ENCODE measurements around the gene EDEM2. TPM values are rescaled to one million over a fixed set of nuclear protein-coding genes. Genes with fewer than 3 reads are reported as not detected.

The EDEM2 gene
- total and polyA plus RNA-seq, 11 donors: 6.0 to 30.3 (median 14.4) TPM

DNA sequence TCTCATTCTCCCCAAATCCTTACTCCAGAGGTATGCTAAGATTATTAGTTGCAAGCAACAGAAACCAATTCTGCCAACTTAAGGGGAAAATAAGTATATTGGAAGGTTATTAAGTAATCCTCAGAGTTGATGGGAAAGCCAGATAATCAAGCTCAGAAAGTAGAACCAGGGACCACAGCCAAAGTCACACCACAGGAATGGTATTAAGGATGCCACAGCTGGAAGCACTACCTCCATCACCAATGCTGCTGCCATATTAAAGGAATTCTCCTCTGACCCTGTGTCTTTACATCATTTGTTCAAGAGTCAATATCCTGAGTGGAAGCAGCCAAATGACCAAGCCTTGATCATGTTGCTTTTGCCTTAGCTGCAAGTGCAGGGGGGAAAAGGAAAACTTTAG lies 34.6 kb upstream of the EDEM2 start:
- intact Hi-C loops (cut with DNase I): no loop called here
- ATAC-seq (no peak), DNase-seq (no peak)
- H3K27ac ChIP-seq: no peak overlapping the region
- peaks cover 0 to 17% (median 5%) of the 10 kb centered on the region in 9 donors for H3K36me3 ChIP-seq
- no peak for TF ChIP-seq POLR2A (IDR thresholded peaks at IDR 0.05)
- no peak for TF ChIP-seq CTCF (IDR thresholded peaks at IDR 0.05)
- H3K4me3 ChIP-seq: no peak overlapping the region
- H3K27me3 ChIP-seq: no peaks in the 10 kb centered on the region
- H3K9me3 ChIP-seq: no peaks in the 10 kb centered on the region
- H3K4me1 ChIP-seq: no peaks in the 10 kb centered on the region

DNA sequence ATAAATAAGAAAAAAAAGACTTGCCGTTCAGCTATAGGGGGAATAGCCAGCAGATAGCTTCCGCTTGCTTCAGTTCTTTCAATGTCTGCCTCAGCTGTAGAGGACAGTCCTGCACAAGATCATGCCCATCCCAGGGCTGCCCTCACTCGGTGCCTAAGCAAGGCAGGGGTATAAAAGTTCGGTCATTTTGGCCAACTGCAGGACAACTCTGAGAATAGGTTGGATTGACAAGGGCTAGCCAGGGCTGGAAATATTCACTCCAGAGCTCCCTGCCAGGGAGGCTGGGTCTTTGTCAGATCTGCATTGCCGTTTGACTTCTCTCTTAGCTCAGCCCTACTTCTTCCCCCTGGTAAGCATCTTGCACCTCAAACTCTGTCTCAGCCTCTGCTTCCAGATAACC lies 33.1 kb upstream of the EDEM2 start:
- intact Hi-C loops (cut with DNase I): no loop called here
- no peak overlapping the region for H3K4me3 ChIP-seq
- no peaks in the 10 kb centered on the region for H3K4me1 ChIP-seq
- H3K27ac ChIP-seq: no peak overlapping the region
- TF ChIP-seq CTCF (IDR thresholded peaks at IDR 0.05) (no peak), POLR2A (IDR thresholded peaks at IDR 0.05) (no peak)
- DNase-seq (no peak), ATAC-seq (no peak)
- peaks cover 0 to 26% (median 9%) of the 10 kb centered on the region in 9 donors for H3K36me3 ChIP-seq
- H3K9me3 ChIP-seq: no peaks in the 10 kb centered on the region
- WGBS, 4 donors: 87 to 89% (median 87%) methylated on average over 5 of the region's 5 CpGs
- H3K27me3 ChIP-seq: no peaks in the 10 kb centered on the region

DNA sequence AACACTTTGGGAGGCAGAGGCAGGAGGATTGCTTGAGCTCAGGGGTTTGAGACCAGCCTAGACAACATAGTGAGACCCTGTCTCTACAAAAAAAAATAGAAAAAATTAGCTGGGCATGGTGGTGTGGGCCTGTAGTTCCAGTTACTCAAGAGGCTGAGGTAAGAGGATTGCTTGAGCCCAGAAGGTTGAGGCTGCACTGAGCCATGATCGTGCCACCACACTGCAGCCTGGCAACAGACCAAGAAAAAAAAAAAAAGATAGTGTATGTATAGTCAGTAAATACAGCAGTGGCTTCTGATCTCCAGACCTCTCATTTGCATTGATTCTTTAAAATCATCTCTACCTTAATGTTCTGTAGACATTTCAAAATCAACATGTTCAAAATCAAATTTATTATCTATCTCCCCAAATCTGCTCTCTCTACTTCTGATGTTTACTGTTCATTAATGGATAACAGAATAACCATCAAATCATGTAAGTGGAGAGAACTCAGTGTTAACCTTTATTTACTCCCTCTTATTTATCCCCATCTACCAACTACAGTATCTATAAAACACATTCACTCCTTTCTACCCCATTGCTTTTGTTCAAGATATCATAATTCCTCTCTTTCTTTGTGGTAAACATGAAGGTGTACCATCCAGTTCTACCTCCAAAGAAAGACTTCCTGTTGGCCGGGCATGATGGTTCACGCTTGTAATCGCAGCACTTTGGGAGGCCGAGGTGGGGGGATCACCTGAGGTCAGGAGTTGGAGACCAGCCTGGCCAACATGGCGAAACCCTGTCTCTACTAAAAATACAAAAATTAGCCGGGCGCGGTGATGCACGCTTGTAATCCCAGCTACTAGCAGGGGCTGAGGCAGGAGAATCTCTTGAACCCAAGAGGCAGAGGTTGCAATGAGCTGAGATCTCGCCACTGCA lies 32.4 kb upstream of the EDEM2 start:
- Histone ChIP-seq H3K27me3 (no peaks in the 10 kb centered on the region), H3K27ac (no peak overlapping the region), H3K4me1 (peaks cover 0 to 3% (median 0%) of the 10 kb centered on the region in 12 donors), H3K36me3 (peaks cover 0 to 26% (median 9%) of the 10 kb centered on the region in 9 donors), H3K9me3 (no peaks in the 10 kb centered on the region), H3K4me3 (no peak overlapping the region)
- intact Hi-C loops (cut with DNase I): no loop called here
- TF ChIP-seq CTCF (IDR thresholded peaks at IDR 0.05): no peak
- TF ChIP-seq POLR2A (IDR thresholded peaks at IDR 0.05): no peak
- DNase-seq (no peak), ATAC-seq (no peak)
- 94 to 96% (median 94%) methylated on average over 11 of the region's 11 CpGs for WGBS, 4 donors

GRCh38 chr20:35176132-35176531 lies 29.0 kb upstream of the EDEM2 start:
- ATAC-seq (no peak), DNase-seq (no peak)
- intact Hi-C loops (cut with DNase I): no loop called here

More at GRCh38 chr20:35176132-35176531, 29.0 kb upstream of the EDEM2 start:
- Histone ChIP-seq H3K27ac (no peak overlapping the region), H3K36me3 (peaks cover 0 to 26% (median 9%) of the 10 kb centered on the region in 9 donors), H3K4me3 (no peak overlapping the region), H3K4me1 (peaks cover 0 to 22% (median 10%) of the 10 kb centered on the region in 12 donors), H3K27me3 (no peaks in the 10 kb centered on the region), H3K9me3 (no peaks in the 10 kb centered on the region)
- TF ChIP-seq POLR2A (IDR thresholded peaks at IDR 0.05) (no peak), CTCF (IDR thresholded peaks at IDR 0.05) (no peak)
- WGBS, 4 donors: 94 to 97% (median 96%) methylated on average over 13 to 14 of the region's 14 CpGs

All from heart left ventricle (tissue), 16 donors.